ENCODE data around the gene IL13RA2. TPM values are rescaled to one million over a fixed set of nuclear protein-coding genes. Genes with fewer than 3 reads are reported as not detected.

The IL13RA2 gene
- total and polyA plus RNA-seq, 7 donors = 0.03 to 0.09 TPM; not detected in 5

DNA sequence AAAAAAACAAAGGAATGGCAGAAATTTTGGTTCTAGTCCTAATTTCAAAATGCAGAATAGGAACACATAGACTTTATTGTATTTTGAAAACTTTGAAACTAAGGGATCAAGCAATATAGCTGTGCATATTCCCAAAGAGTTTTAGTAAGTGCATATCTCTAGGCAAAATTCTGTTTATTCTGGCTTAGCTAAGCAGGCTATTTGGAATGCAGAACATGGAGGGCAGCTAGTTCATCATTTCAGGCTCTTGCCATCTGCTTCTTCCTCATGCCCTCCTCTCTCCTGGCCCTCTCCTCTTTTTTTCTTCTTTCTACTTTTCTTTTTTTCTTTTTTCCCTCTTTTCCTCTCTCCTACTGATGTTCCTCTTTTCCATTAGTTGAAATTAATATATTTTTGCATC lies 12.0 kb upstream of the IL13RA2 start:
- Histone ChIP-seq H3K4me3 (no peak overlapping the region), H3K36me3 (ENCODE audit: insufficient read depth in 1 of 2, low read depth in 1 of 2) (no peaks in the 10 kb centered on the region), H3K4me1 (no peaks in the 10 kb centered on the region), H3K27ac (no peak overlapping the region), H3K27me3 (ENCODE audit: insufficient read depth in 3 of 3, low read length in 2 of 3) (peaks cover 0 to 23% (median 0%) of the 10 kb centered on the region in 3 donors), H3K9me3 (no peaks in the 10 kb centered on the region)
- DNase-seq = no peak
- intact Hi-C loops (cut with DNase I) = no loop called here
- TF ChIP-seq, protein P1, sequence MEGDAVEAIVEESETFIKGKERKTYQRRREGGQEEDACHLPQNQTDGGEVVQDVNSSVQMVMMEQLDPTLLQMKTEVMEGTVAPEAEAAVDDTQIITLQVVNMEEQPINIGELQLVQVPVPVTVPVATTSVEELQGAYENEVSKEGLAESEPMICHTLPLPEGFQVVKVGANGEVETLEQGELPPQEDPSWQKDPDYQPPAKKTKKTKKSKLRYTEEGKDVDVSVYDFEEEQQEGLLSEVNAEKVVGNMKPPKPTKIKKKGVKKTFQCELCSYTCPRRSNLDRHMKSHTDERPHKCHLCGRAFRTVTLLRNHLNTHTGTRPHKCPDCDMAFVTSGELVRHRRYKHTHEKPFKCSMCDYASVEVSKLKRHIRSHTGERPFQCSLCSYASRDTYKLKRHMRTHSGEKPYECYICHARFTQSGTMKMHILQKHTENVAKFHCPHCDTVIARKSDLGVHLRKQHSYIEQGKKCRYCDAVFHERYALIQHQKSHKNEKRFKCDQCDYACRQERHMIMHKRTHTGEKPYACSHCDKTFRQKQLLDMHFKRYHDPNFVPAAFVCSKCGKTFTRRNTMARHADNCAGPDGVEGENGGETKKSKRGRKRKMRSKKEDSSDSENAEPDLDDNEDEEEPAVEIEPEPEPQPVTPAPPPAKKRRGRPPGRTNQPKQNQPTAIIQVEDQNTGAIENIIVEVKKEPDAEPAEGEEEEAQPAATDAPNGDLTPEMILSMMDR (IDR thresholded peaks at IDR 0.05) = no peak
- no peak for ATAC-seq

DNA sequence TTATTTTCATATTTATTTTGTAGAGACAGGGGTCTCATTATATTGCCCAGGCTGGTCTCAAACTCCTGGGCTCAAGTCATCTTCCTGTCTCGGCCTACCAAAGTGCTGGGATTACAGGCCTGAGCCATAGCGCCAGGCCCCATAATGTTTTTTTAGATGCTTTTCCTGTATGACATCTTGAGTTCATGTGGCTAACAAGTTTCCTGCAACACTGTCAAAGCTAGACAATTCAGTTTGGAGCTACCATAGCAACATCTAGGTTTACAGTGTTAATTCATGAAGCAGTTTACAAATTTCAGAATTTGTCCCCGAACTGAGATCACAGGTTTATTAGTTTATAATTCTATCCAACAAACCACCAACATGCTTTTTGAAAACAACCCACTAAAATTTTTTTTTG lies 6.4 kb upstream of the IL13RA2 start:
- 81 to 89% (median 83%) methylated on average over 3 of the region's 3 CpGs for WGBS, 3 donors
- H3K36me3 ChIP-seq (ENCODE audit: insufficient read depth in 1 of 2, low read depth in 1 of 2) = no peaks in the 10 kb centered on the region
- no peaks in the 10 kb centered on the region for H3K4me1 ChIP-seq
- intact Hi-C loops (cut with DNase I) = no loop called here
- no peaks in the 10 kb centered on the region for H3K27me3 ChIP-seq (ENCODE audit: insufficient read depth in 3 of 3, low read length in 2 of 3)
- H3K27ac ChIP-seq = no peak overlapping the region
- H3K4me3 ChIP-seq = no peak overlapping the region
- DNase-seq (no peak), ATAC-seq (no peak)
- H3K9me3 ChIP-seq = no peaks in the 10 kb centered on the region
- TF ChIP-seq, protein P1 (IDR thresholded peaks at IDR 0.05) = no peak

DNA sequence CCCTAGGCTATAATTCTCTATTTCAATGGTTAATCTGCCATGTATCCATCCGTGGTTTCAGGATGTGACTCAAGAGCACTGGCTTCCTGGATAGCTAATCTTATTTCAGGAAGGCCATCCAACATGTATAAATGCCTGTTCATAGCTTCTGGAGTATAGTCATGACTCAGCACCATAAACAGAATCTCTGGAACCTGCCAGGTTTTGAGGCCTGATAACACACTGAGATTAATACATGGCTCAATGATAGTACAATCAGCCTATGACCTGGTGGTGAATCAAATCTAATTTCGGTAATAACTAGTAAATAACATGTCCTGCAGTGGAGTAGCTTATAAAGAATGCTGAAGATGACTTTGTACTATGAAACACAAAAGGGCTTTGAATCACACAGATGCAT lies 5.7 kb upstream of the IL13RA2 start:
- intact Hi-C loops (cut with DNase I) = no loop called here
- no peaks in the 10 kb centered on the region for H3K36me3 ChIP-seq (ENCODE audit: insufficient read depth in 1 of 2, low read depth in 1 of 2)
- H3K27ac ChIP-seq = no peak overlapping the region
- no peak for DNase-seq
- WGBS, 3 donors = 34 to 47% (median 42%) methylated on average over 2 of the region's 2 CpGs
- H3K4me1 ChIP-seq = no peaks in the 10 kb centered on the region
- no peaks in the 10 kb centered on the region for H3K9me3 ChIP-seq
- TF ChIP-seq, protein P1 (IDR thresholded peaks at IDR 0.05) = no peak
- H3K27me3 ChIP-seq (ENCODE audit: insufficient read depth in 3 of 3, low read length in 2 of 3) = no peaks in the 10 kb centered on the region
- ATAC-seq = no peak
- no peak overlapping the region for H3K4me3 ChIP-seq

DNA sequence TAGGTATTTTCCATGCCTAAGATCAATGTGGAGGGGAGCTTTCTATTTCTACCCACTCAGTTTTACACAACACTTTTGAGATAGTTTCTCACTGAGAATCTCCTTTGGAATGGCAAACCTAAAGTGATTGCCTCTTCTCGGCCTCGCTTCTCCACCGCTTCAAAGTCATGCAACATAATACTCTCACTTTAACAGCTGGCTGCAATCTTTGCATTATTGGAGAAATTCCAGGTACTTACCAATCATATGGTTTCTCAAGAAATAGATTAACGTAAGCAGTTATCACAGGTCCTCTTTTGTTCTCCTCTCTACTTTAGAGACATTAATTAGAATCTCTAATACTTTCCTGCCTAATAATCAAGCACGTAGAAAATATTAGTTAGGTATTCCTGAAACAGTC lies 3.7 kb upstream of the IL13RA2 start:
- DNase-seq (no peak), ATAC-seq (no peak)
- Histone ChIP-seq H3K4me3 (no peak overlapping the region), H3K4me1 (no peaks in the 10 kb centered on the region), H3K9me3 (no peaks in the 10 kb centered on the region), H3K27ac (no peak overlapping the region), H3K36me3 (ENCODE audit: insufficient read depth in 1 of 2, low read depth in 1 of 2) (no peaks in the 10 kb centered on the region), H3K27me3 (ENCODE audit: insufficient read depth in 3 of 3, low read length in 2 of 3) (peaks cover 0 to 8% (median 0%) of the 10 kb centered on the region in 3 donors)
- 43 to 68% (median 59%) methylated on average over 5 of the region's 5 CpGs for WGBS, 3 donors
- TF ChIP-seq, protein P1 (IDR thresholded peaks at IDR 0.05) = no peak
- intact Hi-C loops (cut with DNase I) = no loop called here

DNA sequence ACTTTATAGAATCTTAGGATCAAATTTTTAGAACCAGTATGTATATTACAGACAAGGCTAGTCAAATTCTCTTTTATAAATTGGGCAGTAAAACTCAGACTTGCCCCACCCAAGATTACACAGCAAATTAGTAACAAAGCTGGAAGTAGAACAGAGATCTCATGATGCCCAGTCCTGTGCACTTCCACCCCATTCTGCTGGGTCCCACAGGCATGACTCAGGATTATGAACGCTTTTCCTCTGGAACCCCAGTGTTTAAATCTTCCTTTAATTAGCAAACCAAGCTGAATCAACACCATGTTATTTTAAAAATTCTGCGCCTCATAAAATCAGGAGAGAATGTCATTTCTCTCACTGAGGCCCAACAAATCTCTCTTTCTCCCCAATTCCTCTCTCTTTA lies 1.5 kb upstream of the IL13RA2 start:
- DNase-seq (no peak), ATAC-seq (no peak)
- Histone ChIP-seq H3K36me3 (ENCODE audit: insufficient read depth in 1 of 2, low read depth in 1 of 2) (no peaks in the 10 kb centered on the region), H3K27me3 (ENCODE audit: insufficient read depth in 3 of 3, low read length in 2 of 3) (peaks cover 0 to 12% (median 0%) of the 10 kb centered on the region in 3 donors), H3K4me1 (no peaks in the 10 kb centered on the region), H3K4me3 (no peak overlapping the region), H3K9me3 (no peaks in the 10 kb centered on the region), H3K27ac (no peak overlapping the region)
- intact Hi-C loops (cut with DNase I) = no loop called here
- TF ChIP-seq, protein P1 (IDR thresholded peaks at IDR 0.05) = no peak
- 52 to 82% (median 67%) methylated on average over 2 of the region's 2 CpGs for WGBS, 3 donors
